ENCODE measurements around the gene GPS1.
"Not testable (repeated sequence)": the region's sequence is repeated elsewhere in the genome, so short reads cannot be mapped to it uniquely, and the experiment has no call there.

GPS1 gene

DNA sequence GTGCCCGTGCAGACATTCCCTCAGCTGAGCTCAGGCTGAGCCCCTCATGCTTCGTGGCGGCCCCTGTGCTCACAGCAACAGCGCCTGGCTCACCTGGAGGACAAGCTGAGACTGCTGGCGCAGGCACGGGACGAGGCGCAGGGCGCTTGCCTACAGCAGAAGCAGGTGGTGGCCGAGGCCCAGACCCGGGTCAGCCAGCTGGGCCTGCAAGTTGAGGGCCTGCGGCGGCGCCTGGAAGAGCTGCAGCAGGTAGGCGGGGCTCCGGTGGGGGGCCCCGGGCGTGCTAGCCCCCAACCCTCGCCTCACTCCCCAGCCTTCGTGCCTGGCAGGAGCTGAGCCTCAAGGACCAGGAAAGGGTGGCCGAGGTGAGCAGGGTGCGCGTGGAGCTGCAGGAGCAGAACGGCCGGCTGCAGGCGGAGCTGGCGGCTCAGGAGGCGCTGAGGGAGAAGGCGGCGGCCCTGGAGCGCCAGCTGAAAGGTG lies 21.7 kb upstream of the GPS1 start:
- no peak for DNase-seq

DNA sequence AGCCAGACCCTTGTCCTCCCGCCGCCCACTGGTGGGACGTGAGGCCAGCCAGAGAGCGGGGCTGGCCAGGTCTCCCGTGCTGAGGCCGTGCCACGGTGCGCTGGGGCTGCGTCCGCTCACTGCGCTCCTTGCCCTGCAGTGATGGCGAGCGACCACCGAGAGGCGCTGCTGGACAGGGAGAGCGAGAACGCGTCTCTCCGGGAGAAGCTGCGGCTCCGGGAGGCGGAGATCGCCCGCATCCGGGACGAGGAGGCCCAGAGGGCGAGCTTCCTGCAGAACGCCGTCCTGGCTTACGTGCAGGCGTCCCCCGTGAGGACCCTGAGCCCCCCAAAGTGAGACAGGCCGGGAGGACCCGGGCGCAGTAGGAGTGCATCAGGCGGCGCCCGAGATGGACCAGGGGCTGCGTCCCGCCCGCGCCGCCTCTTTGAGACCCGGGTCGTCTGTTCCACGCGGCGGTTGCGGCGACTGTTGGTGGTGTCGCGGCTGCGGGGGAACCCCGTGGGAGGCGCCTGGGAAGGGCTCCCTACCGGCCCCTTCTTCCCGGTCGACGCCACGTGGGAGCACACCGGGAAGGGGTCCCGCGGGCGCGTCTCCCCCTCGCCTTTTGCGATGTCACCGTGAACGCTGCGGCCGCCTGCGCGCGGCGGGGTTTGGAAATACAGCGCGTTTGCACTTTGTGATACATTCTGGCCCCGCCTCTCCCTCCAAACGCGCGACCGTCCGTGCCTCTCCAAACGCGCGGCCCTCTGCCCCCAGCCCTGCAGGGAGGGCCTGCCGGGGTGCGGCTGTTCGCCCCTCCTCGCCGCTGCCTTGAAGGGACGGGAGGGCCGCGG lies 21.0 kb upstream of the GPS1 start:
- no peak for DNase-seq

DNA sequence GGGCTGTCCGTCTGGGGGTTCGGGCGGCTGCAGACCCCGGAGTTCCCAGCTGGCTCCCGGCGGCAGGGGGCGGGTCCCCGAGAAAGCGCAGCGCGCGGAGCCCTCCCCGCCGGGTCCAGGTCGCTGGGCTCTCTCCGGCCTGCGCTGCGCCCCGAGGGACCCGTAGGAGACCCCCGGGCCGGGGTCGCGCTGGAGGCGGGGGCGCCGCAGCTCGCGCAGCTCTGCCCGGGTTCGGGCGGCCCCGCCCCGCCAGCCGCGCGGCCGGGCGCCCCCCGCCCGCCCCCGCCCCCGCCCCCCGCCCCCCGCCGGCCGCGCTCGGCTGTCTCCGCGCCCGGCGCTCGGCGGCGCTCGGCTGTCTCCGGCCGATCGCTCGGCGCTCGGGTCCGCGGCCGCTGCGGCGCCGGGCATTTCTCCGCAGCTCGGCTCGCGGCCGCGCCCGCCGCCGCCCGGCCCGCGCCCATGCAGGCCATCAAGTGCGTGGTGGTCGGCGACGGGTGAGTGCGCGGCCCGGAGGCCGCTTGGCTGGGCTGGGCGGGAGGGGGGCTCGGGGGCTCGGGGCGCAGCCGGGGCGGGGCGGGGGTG lies 20.3 kb upstream of the GPS1 start, which contains the start of gene RAC3:
RAC3 (plus strand) TSS at position 376 of the 582 bp plus-strand sequence; CDS start at position 460, 84 bp downstream.
- DNase-seq: no peak

DNA sequence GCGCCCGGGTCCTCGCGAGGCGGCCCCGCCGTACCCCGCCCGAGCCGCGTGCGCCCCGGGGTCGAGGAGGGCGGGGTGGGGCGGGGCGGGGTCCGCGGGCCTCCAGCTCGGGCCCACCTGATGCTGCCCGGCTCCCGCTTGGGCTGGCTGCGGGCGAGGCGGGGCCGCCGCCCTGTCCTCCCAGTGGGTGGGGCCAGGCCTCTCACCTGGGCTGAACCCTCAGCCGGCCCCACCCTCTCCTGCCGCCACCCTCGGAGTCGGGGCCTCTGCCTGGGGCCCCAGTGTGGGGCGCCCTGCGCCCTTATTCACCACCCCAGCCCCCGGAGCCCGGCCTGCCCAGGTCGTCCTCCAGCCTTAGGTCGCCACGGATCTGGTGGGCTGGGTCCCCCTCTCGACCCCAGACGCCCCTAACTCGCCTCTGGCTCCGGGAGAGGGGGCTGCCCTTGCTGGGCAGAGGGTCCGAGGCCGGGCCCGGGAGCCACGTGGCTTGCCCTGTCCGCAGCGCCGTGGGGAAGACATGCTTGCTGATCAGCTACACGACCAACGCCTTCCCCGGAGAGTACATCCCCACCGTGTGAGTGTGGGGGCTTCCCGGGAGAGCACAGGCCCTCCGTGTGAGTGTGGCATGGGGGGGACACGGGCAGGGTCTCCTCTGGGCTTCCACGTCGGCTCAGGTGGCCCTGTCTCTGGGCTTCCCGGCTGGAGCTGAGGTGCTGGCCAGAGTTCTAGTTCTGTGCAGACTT lies 19.6 kb upstream of the GPS1 start:
- DNase-seq: no peak

DNA sequence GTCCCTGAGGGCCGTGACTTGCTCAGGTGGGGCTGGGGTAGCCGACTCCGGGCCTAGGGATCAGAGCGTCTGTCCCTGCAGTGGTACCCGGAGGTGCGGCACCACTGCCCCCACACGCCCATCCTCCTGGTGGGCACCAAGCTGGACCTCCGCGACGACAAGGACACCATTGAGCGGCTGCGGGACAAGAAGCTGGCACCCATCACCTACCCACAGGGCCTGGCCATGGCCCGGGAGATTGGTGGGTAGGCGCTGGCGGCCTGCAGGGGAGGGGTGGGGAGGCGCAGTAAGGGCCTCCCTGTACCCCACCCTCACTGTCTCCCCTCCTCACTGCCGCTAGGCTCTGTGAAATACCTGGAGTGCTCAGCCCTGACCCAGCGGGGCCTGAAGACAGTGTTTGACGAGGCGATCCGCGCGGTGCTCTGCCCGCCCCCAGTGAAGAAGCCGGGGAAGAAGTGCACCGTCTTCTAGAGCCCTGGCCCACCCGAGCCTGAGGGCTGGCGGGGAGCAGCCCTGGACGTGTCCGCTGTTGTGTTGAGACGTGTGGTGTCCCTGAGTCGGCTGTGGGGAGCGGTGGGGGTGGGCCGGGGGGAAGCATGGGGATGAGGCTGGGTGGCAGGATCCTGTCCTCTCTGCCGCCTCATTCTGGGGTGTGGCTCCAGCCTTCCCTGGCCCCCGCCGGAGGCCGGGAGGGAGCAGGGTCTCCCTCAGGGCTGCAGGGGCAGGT lies 18.2 kb upstream of the GPS1 start:
- DNase-seq: no peak

DNA sequence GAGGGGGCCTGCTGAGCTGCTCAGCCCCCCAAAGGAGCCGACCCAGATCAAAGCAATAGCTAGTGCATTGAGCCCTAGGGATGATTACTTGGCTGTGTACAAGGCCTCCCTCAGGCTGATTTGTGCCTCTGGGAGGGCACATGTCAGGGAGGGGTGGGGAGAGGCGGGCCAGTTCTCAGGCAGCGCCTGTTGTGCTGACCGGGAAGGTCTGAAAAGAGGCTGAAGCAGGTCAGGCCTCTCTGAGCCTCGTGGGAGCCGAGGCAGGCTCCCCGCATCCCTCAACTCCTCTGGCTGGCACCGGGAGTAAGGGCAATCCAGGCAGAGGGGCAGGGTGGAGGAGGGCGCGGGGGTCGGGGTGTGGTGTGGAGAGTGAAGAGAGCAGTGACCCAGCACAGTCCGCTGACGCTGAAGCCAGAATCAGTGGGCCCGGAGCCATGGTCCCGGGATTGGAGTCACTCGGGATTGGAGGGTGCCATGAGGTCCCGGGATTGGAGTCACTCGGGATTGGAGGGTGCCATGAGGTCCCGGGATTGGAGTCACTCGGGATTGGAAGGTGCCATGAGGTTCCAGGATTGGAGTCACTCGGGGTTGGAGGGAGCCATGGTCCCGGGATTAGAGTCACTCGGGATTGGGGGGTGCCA lies 17.2 kb upstream of the GPS1 start:
- no peak for DNase-seq

DNA sequence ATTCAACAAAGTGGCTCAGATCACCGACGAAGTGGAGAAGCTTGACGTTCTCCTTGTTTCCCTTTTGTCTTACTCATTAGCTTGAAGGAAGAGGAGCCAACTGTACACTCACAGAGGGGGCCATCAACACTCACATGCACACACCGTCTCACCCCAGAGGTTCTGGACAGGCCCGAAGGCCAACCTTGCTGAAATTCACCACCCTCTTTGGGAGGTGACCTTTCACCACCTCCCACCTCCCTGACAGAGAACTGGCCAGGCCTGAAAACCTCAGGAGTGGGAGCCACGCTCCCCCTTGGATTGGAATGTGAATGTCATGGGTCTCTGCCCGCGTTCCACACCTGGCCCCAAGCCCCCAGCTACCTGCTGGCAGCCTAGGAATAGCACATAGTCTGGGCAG lies 16.2 kb upstream of the GPS1 start:
- DNase-seq: no peak

DNA sequence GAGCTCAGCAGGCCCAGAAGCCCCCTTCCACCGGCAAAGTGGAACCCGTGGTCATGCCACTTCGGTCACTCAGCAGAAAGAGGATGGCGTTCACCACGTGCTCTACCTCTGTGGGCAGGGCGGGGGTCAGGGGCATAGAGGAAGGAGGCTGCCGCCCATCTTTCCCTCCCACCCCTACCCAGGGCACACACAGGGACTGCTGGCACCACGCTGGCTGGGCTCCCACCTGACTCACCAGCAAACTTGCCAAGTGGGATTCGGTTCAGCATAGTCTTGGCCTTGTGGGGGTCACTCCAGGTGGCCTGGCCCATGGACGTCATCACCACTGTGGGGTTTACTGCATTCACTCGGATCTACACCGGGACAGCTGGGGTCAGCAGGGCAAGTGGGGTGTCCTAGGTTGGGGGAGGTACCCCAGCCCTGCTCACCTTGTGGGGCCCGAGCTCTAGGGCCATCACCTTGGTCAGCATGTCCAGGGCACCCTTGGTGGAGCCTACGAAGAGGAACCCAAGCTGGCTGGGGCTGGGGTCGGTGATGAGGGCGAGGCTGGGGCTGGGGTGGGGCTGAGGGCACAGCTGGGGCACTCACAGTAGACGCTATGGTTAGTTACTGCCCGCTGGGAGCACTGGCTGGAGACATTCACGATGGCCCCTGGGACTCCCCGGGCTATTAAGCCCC lies 15.6 kb upstream of the GPS1 start:
- no peak for DNase-seq

DNA sequence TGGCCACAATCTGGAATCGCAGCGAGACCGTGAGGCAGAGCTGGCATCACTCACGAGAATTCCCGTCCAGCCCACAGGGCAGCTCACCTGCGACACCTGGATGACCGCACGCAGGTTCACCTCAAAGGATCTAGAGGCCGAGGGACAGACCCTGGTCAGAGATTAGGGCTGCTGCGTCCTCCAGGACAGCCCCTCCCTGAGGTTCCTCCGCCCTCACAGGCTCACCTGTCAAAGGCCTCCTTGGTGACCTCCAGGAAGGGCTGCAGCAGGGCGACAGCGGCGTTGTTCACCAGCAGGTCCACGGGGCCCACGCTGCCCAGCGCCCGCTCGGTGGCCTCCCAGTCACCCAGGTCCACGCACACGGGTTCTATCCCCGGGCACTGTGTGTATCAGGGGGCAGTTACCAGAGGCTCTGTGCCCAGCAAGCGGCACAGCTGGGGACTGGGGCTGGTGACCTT lies 15.0 kb upstream of the GPS1 start:
- DNase-seq: no peak

DNA sequence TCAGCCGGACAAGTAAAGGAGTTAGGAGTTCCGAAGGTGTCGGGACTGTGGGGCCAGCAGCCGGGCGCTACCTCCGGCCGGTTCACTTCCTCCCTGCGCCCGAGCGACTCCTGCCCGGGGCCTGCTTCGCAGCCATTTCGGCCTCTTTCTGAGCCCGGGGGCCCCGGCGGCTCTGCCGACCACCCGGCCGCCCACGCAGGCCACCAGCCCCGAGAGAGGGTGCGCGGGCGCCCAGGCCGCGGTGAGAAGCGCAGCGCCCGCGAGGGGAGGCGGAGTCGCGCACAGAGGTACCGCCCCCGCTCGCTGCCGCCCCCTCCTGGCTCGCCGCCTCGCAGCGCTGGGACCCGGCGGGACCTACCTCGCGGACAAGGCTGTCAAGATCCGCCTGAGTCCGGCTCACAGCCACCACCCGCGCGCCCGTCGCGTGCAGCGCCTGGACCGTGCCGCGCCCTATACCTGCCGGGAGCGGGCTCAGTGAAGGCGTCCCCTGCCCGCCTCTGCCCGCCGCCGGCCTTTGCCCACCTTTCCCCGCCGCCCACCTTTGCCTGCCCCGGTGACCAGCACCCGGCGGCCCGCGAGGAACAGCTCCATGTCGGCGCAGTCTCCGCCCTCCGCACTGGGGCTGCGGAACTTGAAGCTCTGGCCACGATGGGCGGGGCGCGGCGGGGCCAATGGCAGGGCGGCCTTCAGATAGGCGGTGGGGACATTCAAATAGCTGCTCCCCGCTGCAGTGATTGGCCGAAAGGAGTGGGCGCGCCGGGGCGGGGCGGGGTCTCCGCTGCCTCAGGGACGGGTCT lies 14.4 kb upstream of the GPS1 start, which contains the start of gene DCXR:
DCXR (minus strand) TSS at position 606 of the 797 bp plus-strand sequence; CDS start at position 591, 15 bp downstream.
- DNase-seq: peak; percentile 84

DNA sequence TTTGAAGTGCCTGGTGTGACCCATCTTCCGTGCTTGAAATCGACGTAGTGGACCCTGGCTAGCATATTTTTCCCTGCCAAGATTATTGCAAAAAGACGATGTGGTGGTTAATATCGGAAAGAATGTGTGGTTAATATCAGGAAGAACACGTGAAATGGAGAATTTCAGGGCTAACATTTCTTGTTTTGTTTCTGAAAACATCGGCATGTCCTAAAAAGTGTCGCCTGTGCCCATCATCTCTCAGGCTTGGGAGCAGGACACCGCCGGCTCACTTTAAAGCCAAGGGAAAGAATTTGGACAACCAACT lies 13.9 kb upstream of the GPS1 start:
- DNase-seq: no peak

DNA sequence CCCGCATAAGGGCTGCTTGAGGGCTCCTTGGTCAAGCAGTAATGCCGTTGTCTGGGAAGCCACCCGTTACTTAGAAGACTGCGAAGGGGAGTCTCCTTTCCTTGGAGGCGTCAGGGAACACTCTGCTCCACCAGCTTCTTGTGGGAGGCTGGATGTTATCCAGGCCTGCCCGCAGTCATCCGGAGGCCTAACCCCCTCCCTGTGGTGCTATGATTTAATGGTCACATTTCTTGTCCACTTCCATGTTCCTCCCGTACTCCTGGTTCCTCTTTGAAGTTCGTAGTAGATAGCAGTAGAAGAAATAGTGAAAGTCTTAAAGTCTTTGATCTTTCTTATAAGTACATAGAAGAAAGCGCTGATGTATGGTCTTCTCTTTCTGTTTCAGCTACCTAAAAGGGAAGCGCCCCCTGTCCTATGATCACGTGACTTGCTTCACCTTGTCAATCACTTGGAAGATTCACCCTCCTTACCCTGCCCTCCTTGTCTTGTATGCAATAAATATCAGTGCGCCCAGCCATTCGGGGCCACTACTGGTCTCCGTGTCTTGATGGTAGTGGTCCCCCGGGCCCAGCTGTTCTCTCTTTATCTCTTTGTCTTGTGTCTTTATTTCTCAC lies 12.8 kb upstream of the GPS1 start:
- DNase-seq: not testable (repeated sequence)

DNA sequence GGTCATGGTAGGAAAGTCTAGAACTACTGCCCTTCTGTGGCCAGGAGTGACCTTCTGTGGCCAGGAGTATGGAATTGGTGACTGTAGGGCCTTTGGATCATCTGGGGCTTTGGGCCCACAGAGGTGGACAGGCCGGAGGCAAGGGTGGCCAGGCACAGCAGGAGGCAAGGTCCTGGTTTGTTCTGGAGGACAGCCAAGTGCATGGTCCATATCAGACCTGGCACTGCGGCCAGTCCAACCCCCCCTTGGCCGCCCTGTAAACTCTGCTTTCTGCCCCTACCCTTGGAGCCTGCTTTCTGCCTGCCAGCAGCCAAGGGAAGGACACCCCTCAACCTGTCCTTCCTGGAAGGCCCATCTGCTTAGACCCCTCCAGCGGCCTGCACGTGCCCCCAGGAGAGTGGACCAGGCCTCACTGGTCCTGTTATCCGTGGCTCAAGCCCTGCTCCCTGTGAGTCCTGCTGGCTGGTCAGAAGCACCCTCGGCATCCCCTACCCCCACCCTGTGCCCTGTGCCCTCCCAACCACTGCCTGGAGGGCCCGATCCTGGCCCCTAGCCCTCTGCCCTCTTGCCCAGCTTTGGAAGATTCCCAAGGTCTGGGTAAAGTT lies 11.9 kb upstream of the GPS1 start:
- no peak for DNase-seq

DNA sequence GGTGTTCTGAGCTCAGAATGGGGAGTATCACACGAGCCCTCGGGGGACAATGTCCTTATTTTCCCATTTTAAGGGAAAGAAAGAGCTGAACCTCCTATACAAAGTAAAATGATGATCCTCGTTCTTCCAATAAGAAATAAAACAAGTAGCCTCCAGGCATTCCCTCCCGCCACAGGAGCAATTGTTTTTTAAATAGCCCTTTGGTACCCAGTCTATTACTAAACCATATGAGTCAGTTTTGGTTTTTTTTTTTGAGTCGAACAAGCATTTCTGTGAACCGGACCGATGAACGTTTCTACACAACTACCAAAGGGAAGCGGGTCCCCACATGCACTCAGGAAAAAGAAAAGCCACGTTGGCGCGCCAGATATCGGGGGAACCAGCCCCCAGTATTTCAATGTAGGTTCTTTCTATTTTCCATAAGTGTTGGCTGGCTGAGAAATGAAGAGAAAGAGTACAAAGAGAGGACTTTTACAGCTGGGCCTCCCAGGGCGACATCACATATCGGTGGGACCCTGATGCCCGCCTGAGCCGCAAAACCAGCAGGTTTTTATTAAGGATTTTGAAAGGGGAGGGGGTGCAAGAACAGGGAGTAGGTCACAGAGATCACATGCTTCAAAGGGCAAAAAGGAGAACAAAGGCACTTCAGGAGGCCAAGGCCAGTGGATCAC lies 10.4 kb upstream of the GPS1 start:
- DNase-seq: no peak

DNA sequence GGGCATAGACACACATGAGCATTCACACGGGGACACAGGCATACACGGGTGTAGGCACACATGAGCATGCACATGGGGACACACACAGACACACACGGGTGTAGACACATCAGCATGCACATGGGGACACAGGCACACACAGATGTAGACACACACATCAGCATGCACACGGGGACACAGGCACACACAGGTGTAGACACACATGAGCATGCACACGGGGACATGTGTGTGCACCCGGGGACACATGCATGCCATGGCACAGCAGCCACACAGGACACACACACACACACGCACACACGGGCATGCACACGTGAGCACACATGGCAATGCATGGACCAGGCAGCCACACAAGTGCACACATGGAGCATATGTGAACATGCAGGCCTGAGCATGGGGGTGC lies 9.0 kb upstream of the GPS1 start:
- no peak for DNase-seq

DNA sequence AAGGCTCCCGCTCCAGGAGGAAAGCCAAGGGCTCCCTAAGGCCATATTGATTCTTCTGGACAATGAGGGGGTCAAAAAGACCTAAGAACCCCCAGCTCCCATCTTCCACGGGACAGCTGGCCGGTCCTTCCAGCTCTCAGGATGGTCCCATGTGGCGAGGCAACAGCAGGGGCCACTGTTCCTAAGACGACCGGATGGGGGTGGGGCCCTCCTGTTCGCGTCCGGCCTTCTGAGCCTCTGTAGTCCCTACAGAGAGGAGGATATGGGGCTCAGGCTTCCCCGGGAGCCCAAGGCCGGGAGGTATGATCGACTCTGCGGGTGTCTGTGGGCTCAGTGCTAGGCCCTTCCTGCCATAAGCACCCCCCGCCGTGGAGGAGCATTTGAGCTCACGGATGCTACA lies 8.2 kb upstream of the GPS1 start:
- no peak for DNase-seq

DNA sequence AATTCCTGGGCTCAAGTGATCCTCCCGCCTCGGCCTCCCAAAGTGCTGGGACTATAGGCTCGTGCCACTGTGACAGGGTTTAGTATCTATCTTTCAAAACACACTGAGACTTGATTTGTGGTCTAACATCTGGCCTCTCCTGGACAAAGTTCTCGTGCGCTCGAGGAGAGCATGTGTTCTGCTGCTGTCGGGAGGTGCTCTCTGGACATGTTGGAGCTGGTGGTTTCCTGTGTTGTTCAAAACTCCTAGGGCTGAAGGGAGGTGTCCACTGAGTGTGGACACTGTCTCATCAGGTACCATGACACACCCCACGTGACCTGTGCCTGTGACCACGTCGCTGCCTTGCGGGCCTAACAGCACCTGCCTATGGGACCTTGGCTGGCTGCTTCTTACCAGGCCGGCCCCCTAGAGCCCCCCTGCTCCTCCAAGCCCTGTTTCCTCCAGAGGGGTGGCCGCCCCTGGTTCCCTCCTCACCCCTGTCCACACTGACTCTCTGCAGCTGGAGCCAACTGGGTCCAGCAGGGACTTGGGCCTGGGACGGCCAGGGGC lies 5.7 kb upstream of the GPS1 start:
- DNase-seq: no peak

DNA sequence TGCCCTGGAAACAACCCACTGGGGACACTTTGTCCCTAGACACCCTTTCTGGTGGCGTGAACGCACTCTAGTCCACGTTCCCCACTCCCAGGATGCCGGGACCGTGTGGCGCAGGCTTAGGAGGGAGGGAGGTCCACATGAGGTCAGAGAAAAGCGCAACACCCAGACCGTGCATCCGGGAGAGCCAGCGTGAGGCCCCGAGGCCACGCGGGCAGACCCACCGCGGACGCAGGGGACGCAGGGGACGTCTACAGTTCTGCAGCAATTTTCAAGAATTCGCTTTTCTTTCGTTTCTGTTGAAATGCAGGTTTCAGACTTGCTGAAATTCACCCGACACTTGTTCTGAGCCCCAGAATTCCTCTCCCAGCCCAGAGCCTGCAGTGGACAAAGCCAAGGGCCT lies 4.8 kb upstream of the GPS1 start:
- no peak for DNase-seq

DNA sequence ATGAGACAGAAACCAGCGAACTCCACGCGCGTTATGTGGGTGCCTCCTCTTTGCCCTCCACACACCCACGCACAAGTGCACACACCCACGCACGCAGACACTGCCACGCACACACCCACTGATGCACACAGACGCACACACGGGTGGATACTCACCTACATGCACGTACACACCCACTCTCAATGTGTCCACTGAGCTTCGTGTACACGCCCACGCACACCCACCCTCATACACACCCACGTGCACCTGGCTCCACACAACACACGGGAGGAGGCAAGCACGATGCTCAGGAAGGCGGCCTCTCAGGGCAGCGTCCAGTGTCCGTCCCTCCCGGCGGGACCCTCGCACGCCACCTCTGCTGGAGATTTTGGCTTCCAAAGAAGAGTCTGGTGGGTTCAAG lies 4.3 kb upstream of the GPS1 start:
- no peak for DNase-seq

Data from GOT3 (cell line).